ENCODE measurements around the gene THSD4. TPM values are rescaled to one million over a fixed set of nuclear protein-coding genes. Genes with fewer than 3 reads are reported as not detected.
"Not testable (repeated sequence)": the region's sequence is repeated elsewhere in the genome, so short reads cannot be mapped to it uniquely, and the experiment has no call there.

THSD4 gene
- total RNA-seq, 2 donors from 2014 or later: 39.8 to 68.3 TPM

DNA sequence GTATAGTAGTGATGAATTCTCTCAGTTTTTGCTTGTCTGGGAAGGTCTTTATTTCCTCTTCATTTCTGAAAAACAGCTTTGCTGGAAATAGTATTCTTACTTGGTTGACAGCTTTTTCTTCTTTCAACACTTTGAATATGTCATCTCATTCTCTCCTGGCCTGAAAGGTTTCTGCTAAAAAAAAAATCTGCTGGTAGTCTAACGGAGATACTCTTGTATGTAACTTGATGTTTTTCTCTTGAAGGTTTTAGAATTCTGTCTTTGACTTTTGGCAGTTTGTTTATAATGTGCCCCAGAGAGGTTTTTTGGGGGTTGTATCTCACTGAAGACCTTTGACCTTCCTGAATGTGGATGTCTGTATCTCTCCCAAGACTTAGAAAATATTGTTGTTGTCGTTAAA lies 47.0 kb downstream of the THSD4 start:
- intact Hi-C loops (cut with DNase I): no loop called here
- no peak for DNase-seq
- no peak for ATAC-seq

DNA sequence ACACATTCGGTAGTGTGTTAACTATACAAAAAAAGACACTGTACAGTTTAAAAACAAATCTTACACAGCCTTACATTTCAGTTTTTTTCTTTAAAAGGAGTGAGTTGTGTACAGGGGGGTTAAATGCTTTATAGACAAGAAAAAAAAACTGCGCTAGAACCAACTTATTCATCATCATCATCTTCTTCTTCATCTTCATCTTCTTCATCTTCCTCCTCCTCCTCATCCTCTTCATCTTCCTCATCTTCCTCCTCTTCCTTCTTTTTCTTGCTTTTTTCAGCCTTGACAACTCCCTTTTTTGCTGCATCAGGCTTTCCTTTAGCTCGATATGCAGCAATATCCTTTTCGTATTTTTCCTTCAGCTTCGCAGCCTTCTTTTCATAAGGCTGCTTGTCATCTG lies 49.3 kb downstream of the THSD4 start:
- ATAC-seq; intact Hi-C loops (cut with DNase I); DNase-seq: not testable (repeated sequence)

DNA sequence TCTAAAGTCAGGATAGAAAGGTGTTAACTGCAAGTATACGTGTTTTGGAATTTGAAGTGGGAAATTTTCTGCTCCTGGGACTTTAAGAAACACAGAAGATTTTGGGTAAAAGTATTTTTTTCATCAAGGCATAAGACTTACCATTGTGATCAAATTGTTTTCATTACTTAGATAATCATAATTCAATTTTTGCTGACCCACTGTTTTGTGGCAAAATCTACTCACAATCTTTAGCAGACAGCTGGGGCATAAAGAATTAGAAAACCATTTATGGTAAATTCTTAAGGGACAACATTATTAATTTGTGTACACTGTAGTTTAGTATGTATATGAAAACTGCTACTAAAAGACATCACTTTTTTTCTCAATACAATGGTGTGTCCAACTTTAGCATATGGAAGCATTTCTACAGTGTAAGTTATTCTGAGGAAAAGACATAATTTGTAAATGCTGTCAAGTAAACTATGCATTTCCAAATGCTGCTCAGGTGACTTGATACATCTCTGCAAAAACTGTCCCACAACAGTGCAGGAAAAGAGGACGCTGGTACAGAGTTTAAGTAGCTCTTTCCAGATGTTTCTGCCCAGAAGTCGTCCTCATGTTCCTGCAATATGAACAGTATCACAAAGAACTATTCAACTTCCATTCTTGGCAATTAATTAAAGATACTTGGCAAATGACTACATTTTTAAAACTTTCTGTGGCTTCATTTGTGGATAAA lies 52.3 kb downstream of the THSD4 start:
- ATAC-seq: peak in 1 of 2 donors; percentile 53
- intact Hi-C loops (cut with DNase I): no loop called here
- DNase-seq: no peak

DNA sequence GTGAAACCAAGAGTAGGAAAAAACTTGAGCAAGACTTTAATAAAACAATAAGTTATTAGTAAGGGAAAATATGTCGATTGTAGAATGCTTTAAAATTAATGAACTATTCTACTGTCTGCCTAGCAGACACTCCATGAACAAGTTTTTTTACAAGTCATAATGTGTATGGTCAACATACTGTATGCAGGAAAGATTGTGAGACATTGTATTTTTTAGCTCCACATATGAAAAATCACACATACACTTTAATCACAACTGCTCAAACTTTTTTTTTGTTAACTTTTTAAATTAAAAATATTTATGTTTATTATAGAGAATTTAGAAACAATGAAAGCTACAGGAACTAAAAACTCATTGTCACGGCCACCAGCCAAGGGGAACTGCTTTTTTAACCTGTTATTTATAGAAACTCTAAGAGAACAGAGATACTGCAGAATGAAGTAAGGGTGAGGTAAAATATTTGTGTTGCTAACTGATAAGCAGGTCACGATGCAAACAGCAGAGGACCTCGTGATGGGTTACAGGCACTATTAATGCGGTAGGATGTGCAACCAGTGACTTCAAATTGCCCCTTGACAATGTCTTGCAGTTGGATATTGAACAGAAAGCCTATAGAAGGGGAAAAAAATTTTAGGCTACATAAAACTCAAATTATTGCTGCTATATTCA lies 53.0 kb downstream of the THSD4 start:
- ATAC-seq (peak; percentile 77 to 84), DNase-seq (peak; percentile 28)
- intact Hi-C loops (cut with DNase I): no loop called here

DNA sequence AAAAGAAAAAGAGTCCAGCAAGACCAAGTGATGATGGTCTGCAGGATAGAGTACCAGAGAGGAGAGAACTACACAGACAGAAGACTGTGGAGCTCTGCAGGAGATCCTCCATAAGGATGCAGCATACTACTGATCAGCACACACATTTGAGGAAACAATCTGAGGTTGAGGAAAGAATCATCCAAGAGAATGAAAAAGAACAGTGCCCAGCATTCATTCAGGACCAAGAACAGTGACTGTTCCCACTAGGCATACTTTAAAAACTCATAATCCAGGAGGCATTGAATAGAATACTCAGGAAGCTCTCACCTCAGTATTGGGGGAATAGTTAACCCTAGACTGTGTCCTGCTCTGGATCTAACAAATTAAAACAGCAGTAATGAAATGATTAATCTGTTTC lies 54.9 kb downstream of the THSD4 start:
- ATAC-seq (no peak), DNase-seq (no peak)
- intact Hi-C loops (cut with DNase I): no loop called here

DNA sequence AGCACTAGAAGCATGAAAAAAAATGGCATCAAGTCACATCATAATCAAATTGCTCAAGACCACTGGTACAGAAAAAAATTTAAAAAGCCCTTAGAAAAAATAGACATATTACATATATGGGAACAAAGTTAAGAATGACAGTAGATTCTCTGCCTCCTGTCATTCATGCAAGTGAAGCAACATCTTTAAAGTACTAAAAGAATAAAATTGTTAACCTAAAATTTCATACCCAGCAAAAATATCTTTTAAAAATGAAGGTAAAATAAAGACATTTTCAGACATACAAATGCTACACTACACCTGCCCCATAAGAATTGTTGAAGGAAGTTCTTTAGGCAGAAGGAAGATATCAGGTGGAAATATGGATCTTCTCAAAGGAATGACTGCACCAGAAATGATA lies 55.9 kb downstream of the THSD4 start:
- ATAC-seq: no peak
- intact Hi-C loops (cut with DNase I): no loop called here

DNA sequence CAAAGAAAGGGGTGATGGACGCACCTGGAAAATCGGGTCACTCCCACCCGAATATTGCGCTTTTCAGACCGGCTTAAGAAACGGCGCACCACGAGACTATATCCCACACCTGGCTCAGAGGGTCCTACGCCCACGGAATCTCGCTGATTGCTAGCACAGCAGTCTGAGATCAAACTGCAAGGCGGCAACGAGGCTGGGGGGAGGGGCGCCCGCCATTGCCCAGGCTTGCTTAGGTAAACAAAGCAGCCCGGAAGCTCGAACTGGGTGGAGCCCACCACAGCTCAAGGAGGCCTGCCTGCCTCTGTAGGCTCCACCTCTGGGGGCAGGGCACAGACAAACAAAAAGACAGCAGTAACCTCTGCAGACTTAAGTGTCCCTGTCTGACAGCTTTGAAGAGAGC lies 59.1 kb downstream of the THSD4 start:
- DNase-seq; ATAC-seq; intact Hi-C loops (cut with DNase I): not testable (repeated sequence)

More for the DNA sequence above, 55.9 kb downstream of the THSD4 start:
- no peak for DNase-seq

DNA sequence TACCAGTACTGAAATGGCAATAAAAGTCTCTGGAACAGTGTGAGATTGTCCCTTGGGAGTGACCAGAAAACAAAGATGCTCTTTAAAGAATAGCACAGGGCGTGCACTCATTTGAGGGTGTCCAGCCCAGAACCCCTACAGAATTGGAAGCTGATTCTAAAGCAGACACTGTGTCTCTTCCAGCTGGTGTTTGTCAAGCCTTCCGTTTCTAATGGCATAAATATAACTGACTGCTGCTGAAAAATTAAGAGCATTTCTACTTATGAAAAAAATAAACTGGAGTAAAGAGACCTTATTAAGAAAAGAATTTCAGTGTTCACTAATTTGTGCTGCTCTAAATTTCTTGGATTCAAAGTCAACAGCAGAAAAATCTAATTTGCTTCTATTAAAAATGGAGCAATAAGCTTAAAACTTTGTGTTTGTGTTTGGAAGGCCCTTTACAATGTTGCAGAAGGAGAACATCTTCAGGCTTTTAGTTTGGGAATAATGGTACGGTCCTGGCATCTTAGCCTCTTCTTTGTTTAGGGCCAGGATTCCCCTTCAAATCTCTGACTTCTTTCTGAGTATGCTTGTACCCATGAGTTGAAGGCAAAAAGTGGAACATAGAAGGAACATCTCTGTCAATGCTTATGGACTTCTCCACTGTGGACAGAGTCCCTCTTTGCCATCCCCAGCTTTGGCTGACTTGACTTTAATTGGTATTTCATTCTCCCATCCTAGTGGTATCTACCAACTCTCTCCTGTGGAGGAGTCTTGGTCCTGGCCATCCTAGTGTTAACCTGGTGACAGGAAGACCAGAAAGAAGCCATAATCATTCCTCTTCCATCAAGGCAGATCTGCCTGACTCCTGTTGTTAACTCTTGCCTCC lies 65.9 kb downstream of the THSD4 start:
- intact Hi-C loops (cut with DNase I): no loop called here
- ATAC-seq (no peak), DNase-seq (no peak)

DNA sequence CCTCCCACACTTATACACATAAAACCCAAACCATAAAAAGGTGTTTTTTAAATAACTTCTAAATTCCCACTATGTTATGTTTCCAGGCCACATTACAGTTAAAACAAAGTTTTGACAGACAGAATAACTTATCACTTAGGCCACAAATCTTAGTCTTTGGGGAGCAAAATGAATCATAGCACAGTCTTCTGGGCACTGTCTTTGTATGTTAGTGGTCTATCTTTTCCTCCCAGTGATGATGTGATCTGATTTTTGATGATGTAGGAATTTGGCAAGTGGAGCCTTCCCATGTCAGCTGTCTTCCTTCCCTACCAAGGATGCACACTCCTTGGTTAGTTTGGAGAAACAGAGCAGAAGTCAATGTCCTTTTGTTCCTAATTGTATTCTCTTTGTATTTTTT lies 67.3 kb downstream of the THSD4 start:
- ATAC-seq (peak in 1 of 2 donors; percentile 32), DNase-seq (no peak)
- intact Hi-C loops (cut with DNase I): no loop called here

DNA sequence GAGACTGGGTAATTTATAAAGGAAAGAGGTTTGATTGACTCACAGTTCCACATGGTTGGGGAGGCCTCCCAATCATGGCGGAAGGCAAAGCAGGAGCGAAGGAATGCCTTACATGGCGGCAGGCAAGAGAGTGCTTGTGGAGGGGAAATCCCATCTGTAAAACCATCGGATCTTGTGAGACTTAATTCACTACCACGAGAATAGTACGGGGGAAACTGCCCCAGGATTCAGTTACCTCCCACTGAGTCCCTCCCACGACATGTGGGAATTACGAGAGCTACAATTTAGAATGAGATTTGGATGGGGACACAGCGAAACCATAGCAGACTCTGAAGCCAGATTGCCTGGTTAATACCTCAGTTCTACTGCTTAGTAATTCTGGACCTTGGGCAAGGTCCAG lies 67.8 kb downstream of the THSD4 start:
- intact Hi-C loops (cut with DNase I): no loop called here
- no peak for ATAC-seq
- no peak for DNase-seq

DNA sequence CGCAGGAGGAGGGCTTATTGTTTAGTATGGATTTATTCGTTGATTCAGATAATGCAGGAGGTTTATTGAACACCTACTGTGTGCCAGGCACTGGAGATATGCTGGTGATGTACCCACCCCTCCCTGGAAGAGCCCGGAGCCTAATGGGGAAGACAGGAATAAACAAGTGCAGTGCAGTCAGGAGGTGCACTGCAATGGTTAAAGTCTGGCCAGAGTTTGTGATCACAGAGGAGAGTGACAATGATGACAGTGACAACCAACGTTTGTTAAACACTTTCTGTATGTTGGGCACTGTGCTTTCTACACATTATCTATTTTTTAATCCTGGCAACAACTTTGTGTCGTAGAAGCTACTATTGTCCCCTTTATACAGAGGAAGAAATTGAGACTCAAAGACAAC lies 70.4 kb downstream of the THSD4 start:
- ATAC-seq (peak in 1 of 2 donors; percentile 41), DNase-seq (no peak)
- intact Hi-C loops (cut with DNase I): no loop called here

DNA sequence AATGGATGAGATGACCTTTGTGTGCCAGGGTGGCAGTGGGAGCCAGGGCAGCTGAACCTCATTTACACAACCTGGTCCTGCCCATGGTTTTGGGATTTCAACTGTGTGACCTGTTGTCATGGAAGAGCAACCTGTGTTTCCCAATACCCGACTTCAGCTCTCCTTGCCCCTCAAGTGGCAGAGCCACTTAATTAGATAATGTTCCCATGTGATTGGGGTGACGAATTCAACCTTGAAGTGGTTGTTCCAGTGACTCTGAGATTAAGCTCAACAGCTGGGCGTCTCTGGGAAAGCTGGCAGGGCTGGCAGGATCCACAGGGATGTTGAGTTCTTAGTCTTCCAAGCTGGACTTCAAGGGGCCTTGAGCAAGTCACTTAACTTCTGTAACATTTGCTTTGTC lies 71.0 kb downstream of the THSD4 start:
- DNase-seq (peak; percentile 55), ATAC-seq (peak; percentile 77 to 80)
- intact Hi-C loops (cut with DNase I): no loop called here

DNA sequence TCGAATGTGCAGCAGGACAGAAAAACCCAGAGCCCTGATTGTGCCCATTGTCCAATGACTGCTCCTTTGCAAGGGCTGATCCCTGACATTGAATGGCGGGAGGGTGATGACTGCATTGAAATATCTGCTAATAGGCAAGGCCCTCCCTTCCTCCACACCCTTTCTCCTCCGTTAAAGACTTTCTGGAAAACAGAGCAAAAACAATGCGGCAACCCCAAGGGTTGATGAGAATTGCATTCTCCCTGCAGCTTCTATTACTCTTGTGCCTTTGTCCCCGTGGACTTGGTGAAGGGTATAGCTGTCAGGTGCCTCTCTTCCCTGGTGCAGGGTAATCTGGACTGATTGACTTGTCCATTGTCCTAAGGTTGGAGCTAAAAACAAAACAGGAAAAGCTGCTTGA lies 71.8 kb downstream of the THSD4 start:
- ATAC-seq: no peak
- no peak for DNase-seq
- intact Hi-C loops (cut with DNase I): no loop called here

DNA sequence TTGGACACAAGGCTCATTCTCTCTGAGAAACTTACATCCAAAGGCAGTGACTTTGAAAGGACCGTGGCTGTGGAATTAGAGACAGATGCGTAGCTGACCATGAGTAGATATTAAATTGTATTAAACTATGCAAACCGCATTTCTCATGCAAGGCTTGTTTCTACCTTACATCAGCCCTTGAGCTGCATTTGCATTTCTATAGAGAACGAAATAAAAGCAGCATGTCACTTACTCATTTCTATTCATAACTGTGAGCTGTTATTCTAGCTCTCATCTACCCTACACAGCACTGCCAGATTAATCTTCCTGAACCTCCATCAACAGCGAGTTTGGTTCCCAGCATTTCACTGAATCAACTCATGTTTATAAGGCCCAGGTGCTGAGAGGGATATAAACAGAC lies 72.3 kb downstream of the THSD4 start:
- ATAC-seq (no peak), DNase-seq (no peak)
- intact Hi-C loops (cut with DNase I): no loop called here

DNA sequence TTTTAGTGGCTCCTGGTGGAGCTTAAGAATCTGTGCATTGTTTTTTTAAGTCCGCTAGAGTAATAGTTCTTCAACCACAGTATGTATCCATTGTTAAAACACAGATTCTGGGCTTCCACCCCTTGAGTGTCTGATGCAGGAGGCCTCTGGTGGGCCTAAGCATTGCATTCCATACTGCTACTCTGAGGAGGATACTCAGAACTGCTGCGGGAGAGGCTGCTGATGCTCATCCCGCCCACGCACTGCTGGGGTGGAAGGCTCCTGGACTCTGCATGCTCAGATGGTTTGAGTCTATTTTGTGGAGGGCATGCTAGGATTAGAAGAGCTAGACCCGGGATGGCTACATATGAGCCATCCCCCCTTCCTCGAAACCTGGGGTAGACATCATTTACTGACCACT lies 74.4 kb downstream of the THSD4 start:
- ATAC-seq: no peak

DNA sequence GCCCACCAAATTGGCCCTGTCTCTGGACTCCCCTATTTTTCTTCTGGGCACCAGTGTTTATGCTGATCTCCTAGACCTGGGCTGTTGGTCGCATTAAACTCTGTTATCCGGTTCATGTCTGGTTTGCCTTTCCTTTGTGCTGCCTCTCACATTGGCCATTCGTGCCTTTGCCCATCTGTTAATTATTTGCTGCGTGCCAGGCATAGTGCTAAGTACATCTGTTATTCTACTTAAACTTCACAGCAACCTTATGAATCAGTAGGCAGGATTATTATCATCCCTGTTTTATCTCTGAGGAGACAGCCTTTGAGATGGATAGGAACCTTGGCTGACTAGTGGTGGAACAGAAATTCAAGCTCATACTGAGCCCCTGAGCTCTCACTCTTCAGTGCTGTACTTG lies 76.0 kb downstream of the THSD4 start:
- ATAC-seq (peak in 1 of 2 donors; percentile 29), DNase-seq (no peak)
- intact Hi-C loops (cut with DNase I): no loop called here

More for the DNA sequence above, 74.4 kb downstream of the THSD4 start:
- no peak for DNase-seq
- intact Hi-C loops (cut with DNase I): no loop called here

DNA sequence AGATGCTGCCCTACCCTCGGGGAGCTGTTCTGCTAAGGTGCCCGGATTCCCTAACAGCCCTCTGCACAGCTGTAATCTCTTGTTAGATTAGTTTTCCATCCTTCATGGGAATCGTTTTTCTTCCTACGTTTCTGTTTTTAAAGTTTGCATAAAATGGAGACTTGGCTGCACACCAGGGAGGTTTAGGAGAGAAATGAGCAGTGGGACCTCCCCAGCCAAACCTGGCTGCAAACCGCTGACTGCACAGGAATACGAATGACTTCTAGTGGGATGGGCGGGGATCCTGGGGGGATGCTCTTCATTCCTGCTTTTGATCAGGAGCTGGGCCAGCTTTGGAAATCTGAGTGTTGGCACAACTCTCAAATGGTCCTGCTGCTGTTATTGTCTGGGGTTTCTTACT lies 77.5 kb downstream of the THSD4 start:
- intact Hi-C loops (cut with DNase I): no loop called here
- ATAC-seq (no peak), DNase-seq (no peak)

DNA sequence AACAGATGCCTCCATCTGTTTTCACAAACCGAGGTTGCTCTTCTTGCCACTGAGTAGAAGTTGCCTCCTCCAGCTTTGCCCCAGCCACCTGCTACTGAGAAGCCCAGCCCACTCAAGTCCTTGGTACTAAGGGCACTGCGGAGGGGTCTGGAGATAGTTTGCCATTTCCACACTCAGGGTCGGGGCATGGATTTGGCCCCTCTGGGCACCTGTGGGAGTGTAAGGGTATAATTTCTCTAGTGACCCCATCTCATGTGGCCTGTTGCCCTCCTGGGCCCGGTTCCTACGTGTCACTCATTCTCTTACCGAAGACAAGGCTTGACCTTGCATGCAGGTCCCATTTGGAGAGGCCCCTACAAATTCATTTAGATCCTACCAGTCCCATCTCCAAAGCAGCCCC lies 79.0 kb downstream of the THSD4 start:
- ATAC-seq (no peak), DNase-seq (no peak)
- intact Hi-C loops (cut with DNase I): no loop called here

DNA sequence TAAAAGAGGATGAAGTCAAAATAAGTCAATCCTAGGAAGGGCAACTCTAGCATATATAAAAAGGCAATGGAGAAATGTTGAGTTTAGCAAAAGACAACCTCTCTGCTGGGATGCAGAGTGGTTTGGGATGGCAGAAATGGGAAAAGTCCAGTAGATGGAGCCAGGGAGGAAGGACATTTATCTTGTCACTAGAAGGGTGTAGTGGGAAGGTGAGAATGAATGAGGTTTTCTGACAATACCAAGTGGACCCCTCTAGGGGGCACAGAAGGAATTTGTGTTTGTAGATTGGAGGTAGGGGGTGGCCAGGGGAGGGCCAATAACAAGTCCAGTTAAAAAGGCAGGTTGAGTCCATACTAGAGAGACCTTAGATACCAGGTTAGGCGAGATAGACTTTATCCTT lies 80.0 kb downstream of the THSD4 start:
- ATAC-seq (no peak), DNase-seq (no peak)
- intact Hi-C loops (cut with DNase I): no loop called here

DNA sequence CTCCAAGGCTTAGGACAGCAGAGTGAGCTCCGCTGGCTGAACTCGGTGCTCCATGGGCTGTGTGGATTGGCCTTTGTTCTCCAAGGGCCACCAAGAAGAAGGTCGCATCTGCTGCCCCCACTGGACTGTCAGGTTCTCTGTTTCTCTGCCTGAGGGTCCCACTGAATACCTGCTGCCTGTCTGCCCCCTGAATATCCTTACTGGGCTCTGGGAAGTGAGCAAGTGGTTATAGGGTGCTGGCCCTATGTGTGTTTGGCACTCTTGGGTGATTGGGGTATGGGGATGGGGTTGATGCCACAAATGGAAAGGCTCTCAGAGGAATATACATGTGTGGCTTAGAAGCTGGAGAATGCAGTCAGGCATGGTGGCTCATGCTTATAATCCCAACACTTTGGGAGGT lies 82.3 kb downstream of the THSD4 start:
- intact Hi-C loops (cut with DNase I): no loop called here
- DNase-seq (no peak), ATAC-seq (no peak)

Measured in left cardiac atrium (tissue), 4 donors.